H1 (cell line): ENCODE results near the gene PCDHB6. TPM values are rescaled to one million over a fixed set of nuclear protein-coding genes. Genes with fewer than 3 reads are reported as not detected.
"Not testable (repeated sequence)": the region's sequence is repeated elsewhere in the genome, so short reads cannot be mapped to it uniquely, and the experiment has no call there.

Source experiments
- CTCF ChIA-PET: fragments of 300-600 bp; sonication (Branson Sonifier 250); formaldehyde crosslinking; loops from one replicate; lab custom pipeline; 2021; ENCODE audit not compliant: partially characterized antibody; lab: Charles Lee
- POLR2A ChIA-PET: fragments of 300-600 bp; sonication (Branson Sonifier 250); formaldehyde crosslinking; loops from one replicate; lab custom pipeline; 2021; ENCODE audit warnings: inconsistent platforms; ENCODE audit not compliant: partially characterized antibody; lab: Charles Lee
- DNase-seq, 2 experiments: peaks; one replicate each; pipeline versions ENCODE4 v3.0.0 to v3.0.0-alpha.2; 2010 to 2022; ENCODE audit warnings: low spot score in 2 of 2, low read depth in 1 of 2, mixed read lengths in 1 of 2
- FAIRE-seq: peaks from 2 replicates; lab custom pipeline; 2011; peaks lifted over from hg19 to GRCh38; lab: Jason Lieb, UNC
- H2AFZ ChIP-seq: 2 replicates; pipeline ENCODE4 v1.8.1; 2012; ENCODE audit warnings: low read length, inconsistent platforms
- H2AK5ac ChIP-seq: 2 replicates; pipeline ENCODE4 v1.6.1; 2013; ENCODE audit warnings: low read depth, low read length
- H2BK120ac ChIP-seq: replicated peaks from 2 replicates; pipeline ENCODE3; 2013; ENCODE audit warnings: low read depth, low read length, inconsistent platforms
- H2BK12ac ChIP-seq: 2 replicates; pipeline ENCODE4 v1.6.1; 2013; ENCODE audit warnings: low read depth, low read length
- H2BK15ac ChIP-seq: 2 replicates; pipeline ENCODE4 v1.6.1; 2013; ENCODE audit warnings: low read length
- H2BK20ac ChIP-seq: 2 replicates; pipeline ENCODE4 v1.6.1; 2013; ENCODE audit warnings: low read length
- H2BK5ac ChIP-seq: 2 replicates; pipeline ENCODE4 v1.6.1; 2013; ENCODE audit warnings: low read depth, low read length
- H3K14ac ChIP-seq: 2 replicates; pipeline ENCODE4 v1.6.1; 2013; ENCODE audit warnings: inconsistent platforms; ENCODE audit not compliant: insufficient read length
- H3K18ac ChIP-seq: 2 replicates; pipeline ENCODE4 v1.6.1; 2013; ENCODE audit warnings: low read length; ENCODE audit errors: extremely low read depth
- H3K23ac ChIP-seq: 2 replicates; pipeline ENCODE4 v1.6.1; 2013; ENCODE audit warnings: inconsistent platforms; ENCODE audit not compliant: insufficient read length
- H3K23me2 ChIP-seq: 2 replicates; pipeline ENCODE4 v1.6.1; 2013; ENCODE audit warnings: low read depth, low read length
- H3K27ac ChIP-seq: 2 replicates; pipeline ENCODE4 v1.6.1; 2011; ENCODE audit warnings: low read depth, low read length, inconsistent platforms
- H3K27me3 ChIP-seq, 4 experiments: replicated peaks in 1 of 4; 1 replicate in 1 of 4; 2 replicates in 3 of 4; pipeline versions ENCODE4 v1.6.1 to v1.8.1; 2011 to 2013; ENCODE audit warnings: low read length in 3 of 4, mild to moderate bottlenecking in 3 of 4, inconsistent platforms in 2 of 4, mixed read lengths in 2 of 4, moderate library complexity in 1 of 4; ENCODE audit not compliant: control insufficient read depth in 3 of 4, insufficient read depth in 3 of 4; ENCODE audit errors: extremely low read depth in 1 of 4
- H3K36me3 ChIP-seq, 4 experiments: 2 replicates each; pipeline versions ENCODE4 v1.6.1 to v1.8.1; 2011 to 2013; ENCODE audit warnings: mild to moderate bottlenecking in 4 of 4, low read length in 3 of 4, moderate library complexity in 2 of 4, control low read depth in 1 of 4, inconsistent platforms in 1 of 4; ENCODE audit not compliant: insufficient read depth in 4 of 4, control insufficient read depth in 2 of 4
- H3K4ac ChIP-seq: replicated peaks from 2 replicates; pipeline ENCODE3; 2013; ENCODE audit warnings: low read length, low read depth, mixed read lengths, inconsistent platforms; ENCODE audit not compliant: insufficient read length
- H3K4me1 ChIP-seq, 4 experiments: replicated peaks in 1 of 4; 1 replicate in 1 of 4; 2 replicates in 3 of 4; pipeline versions ENCODE4 v1.6.1 to v1.8.1; 2011 to 2013; ENCODE audit warnings: low read length in 3 of 4, inconsistent platforms in 2 of 4, mixed read lengths in 1 of 4; ENCODE audit not compliant: insufficient read depth in 4 of 4, control insufficient read depth in 3 of 4
- H3K4me2 ChIP-seq, 2 experiments: 2 replicates each; pipeline versions ENCODE4 v1.6.1 to v1.8.1; 2011 to 2013; ENCODE audit warnings: low read depth in 2 of 2, low read length in 2 of 2, control low read depth in 1 of 2, inconsistent platforms in 1 of 2, mild to moderate bottlenecking in 1 of 2; ENCODE audit not compliant: insufficient read depth in 1 of 2
- H3K4me3 ChIP-seq, 4 experiments: fragments of 200-600, 300-600 bp in 1 of 4; sonication (generic), shearing (Covaris generic), sonication (Bioruptor Twin) in 1 of 4; 2 replicates each; pipeline versions ENCODE4 v1.5.1 to v1.8.1; 2011 to 2016; ENCODE audit warnings: low read length in 4 of 4, low read depth in 3 of 4, control low read depth in 2 of 4, inconsistent platforms in 2 of 4, mild to moderate bottlenecking in 2 of 4, mixed read lengths in 1 of 4, moderate library complexity in 1 of 4; ENCODE audit not compliant: insufficient read depth in 2 of 4; ENCODE audit errors: extremely low read depth in 1 of 4
- H3K56ac ChIP-seq: replicated peaks from 2 replicates; pipeline ENCODE3; 2013; ENCODE audit warnings: low read depth, mild to moderate bottlenecking, mixed read lengths, low read length, inconsistent platforms; ENCODE audit not compliant: insufficient read length
- H3K79me1 ChIP-seq: 2 replicates; pipeline ENCODE4 v1.6.1; 2013; ENCODE audit warnings: low read depth, low read length, control low read depth
- H3K79me2 ChIP-seq, 2 experiments: 2 replicates each; pipeline versions ENCODE4 v1.6.1 to v1.8.1; 2012 to 2013; ENCODE audit warnings: low read length in 2 of 2, mild to moderate bottlenecking in 2 of 2, inconsistent platforms in 1 of 2; ENCODE audit not compliant: insufficient read depth in 2 of 2, control insufficient read depth in 1 of 2
- H3K9ac ChIP-seq, 4 experiments: replicated peaks in 1 of 4; 1 replicate in 1 of 4; 2 replicates in 3 of 4; pipeline versions ENCODE4 v1.6.1 to v1.8.1; 2011 to 2013; ENCODE audit warnings: low read depth in 3 of 4, low read length in 3 of 4, control low read depth in 2 of 4, mild to moderate bottlenecking in 2 of 4, moderate library complexity in 2 of 4, inconsistent platforms in 1 of 4; ENCODE audit errors: extremely low read depth in 1 of 4
- H3K9me3 ChIP-seq, 2 experiments: 2 replicates each; pipeline versions ENCODE4 v1.6.1 to v1.8.1; 2012 to 2013; ENCODE audit warnings: mild to moderate bottlenecking in 2 of 2, moderate library complexity in 2 of 2, control low read depth in 1 of 2, inconsistent platforms in 1 of 2, low read depth in 1 of 2, low read length in 1 of 2, mixed read lengths in 1 of 2; ENCODE audit not compliant: insufficient read depth in 2 of 2
- H4K20me1 ChIP-seq, 2 experiments: replicated peaks in 1 of 2; 2 replicates each; pipeline versions ENCODE3 to v1.8.1; 2011 to 2013; ENCODE audit warnings: inconsistent platforms in 2 of 2, low read length in 2 of 2, mild to moderate bottlenecking in 1 of 2; ENCODE audit not compliant: insufficient read depth in 2 of 2, control insufficient read depth in 1 of 2
- H4K5ac ChIP-seq: 2 replicates; pipeline ENCODE4 v1.6.1; 2013; ENCODE audit warnings: low read length, low read depth, mixed read lengths, inconsistent platforms; ENCODE audit not compliant: insufficient read length
- H4K8ac ChIP-seq: 2 replicates; pipeline ENCODE4 v1.8.0; 2013; ENCODE audit warnings: mild to moderate bottlenecking, moderate library complexity, low read length, inconsistent platforms; ENCODE audit not compliant: insufficient read depth; ENCODE audit errors: extremely low read depth
- H4K91ac ChIP-seq: replicated peaks from 2 replicates; pipeline ENCODE3; 2013; ENCODE audit warnings: low read length, mixed read lengths, inconsistent platforms; ENCODE audit not compliant: insufficient read length
- WGBS, 2 experiments: shearing (Covaris generic) in 1 of 2; methylation state at CpG; one replicate each; pipeline versions ENCODE4 v1.1.6 to v1.1.7; 2013 to 2015; ENCODE audit warnings: low lambda C conversion rate in 2 of 2, mixed read lengths in 2 of 2, inconsistent platforms in 1 of 2, low coverage in 1 of 2, missing lambda C conversion rate in 1 of 2; ENCODE audit not compliant: insufficient replicate concordance in 2 of 2, insufficient coverage in 1 of 2, insufficient read length in 1 of 2; ENCODE audit errors: extremely low coverage in 1 of 2, missing lambda C conversion rate in 1 of 2; 5-methylcytosine and 5-hydroxymethylcytosine counted together
- polyA plus RNA-seq, 7 experiments: library from polyadenylated mRNA; depleted of rRNA in 3 of 7; stranded (reverse) in 5 of 7; unstranded in 2 of 7; fragments of >200 nt in 5 of 7; fragments of 200-250 nt in 2 of 7; gene quantifications; 1 replicate in 5 of 7; 2 replicates in 1 of 7; 4 replicates in 1 of 7; pipeline versions ENCODE4 v1.2.1 to v1.2.3, GENCODE V29; 2011 to 2013; ENCODE audit warnings: missing spikeins in 2 of 7, mixed read lengths in 2 of 7
- total RNA-seq: library from RNA; stranded (reverse); fragmentation: NEBNext Ultra II Directional; extraction: Animal tissue kit (Norgen Biotek cat#: 25700); gene quantifications from 2 replicates; pipeline ENCODE4 v1.2.1, GENCODE V29; 2021

The PCDHB6 gene
- total and polyA plus RNA-seq, 2 of the 8 experiments (the other 6 are each of a cell fraction or from before 2014, with no cell fraction given) = 0.28 to 0.29 TPM

GRCh38 chr5:141102070-141102469, 47.8 kb upstream of the PCDHB6 start:
- H3K79me1 ChIP-seq, H2AK5ac ChIP-seq, H4K8ac ChIP-seq, CTCF ChIA-PET, H3K79me2 ChIP-seq, H3K4me1 ChIP-seq, H3K4ac ChIP-seq, H3K9ac ChIP-seq, H3K9me3 ChIP-seq, H2BK5ac ChIP-seq, H4K5ac ChIP-seq, H2BK120ac ChIP-seq, H3K23me2 ChIP-seq, H3K18ac ChIP-seq, POLR2A ChIA-PET, H4K91ac ChIP-seq, H2BK20ac ChIP-seq, H3K56ac ChIP-seq, H3K27me3 ChIP-seq, H2BK15ac ChIP-seq, H2AFZ ChIP-seq, FAIRE-seq, H3K23ac ChIP-seq, H2BK12ac ChIP-seq, H3K4me2 ChIP-seq, H3K14ac ChIP-seq, DNase-seq, H3K27ac ChIP-seq, H3K4me3 ChIP-seq, H4K20me1 ChIP-seq: not testable (repeated sequence)
- WGBS, 2 experiments = 94% methylated on average over 28 of the region's 39 CpGs; no CpG with 5 or more reads in 1 of the 2 experiments
- peaks cover 0 to 15% (median 3%) of the 10 kb centered on the region in 4 experiments; a peak in 3 of 8 replicates for H3K36me3 ChIP-seq

- H3K56ac ChIP-seq, H3K4me1 ChIP-seq, H2BK20ac ChIP-seq, H2BK120ac ChIP-seq, H3K79me1 ChIP-seq, H3K27ac ChIP-seq, H3K9me3 ChIP-seq, H4K8ac ChIP-seq, H2BK5ac ChIP-seq, H2AK5ac ChIP-seq, POLR2A ChIA-PET, H2AFZ ChIP-seq, H2BK15ac ChIP-seq, DNase-seq, H4K20me1 ChIP-seq, H3K79me2 ChIP-seq, H3K14ac ChIP-seq, H3K18ac ChIP-seq, H4K91ac ChIP-seq, H3K9ac ChIP-seq, H3K4me3 ChIP-seq, H3K4ac ChIP-seq, H3K23ac ChIP-seq, H2BK12ac ChIP-seq, H3K23me2 ChIP-seq, FAIRE-seq, H4K5ac ChIP-seq, H3K27me3 ChIP-seq, H3K4me2 ChIP-seq: not testable (repeated sequence)
- WGBS, 2 experiments = 93% methylated on average over 11 of the region's 38 CpGs; no CpG with 5 or more reads in 1 of the 2 experiments
- H3K36me3 ChIP-seq = peaks cover 0 to 15% (median 3%) of the 10 kb centered on the region in 4 experiments; a peak in 3 of 8 replicates
- CTCF ChIA-PET = interaction anchor here (0.9 to 1.1 kb wide), 2 partner anchors 8 to 33 kb away, joined by 3 to 4 read pairs; partner anchors contain the start of gene PCDHB2
These were observed 47.4 kb upstream of the PCDHB6 start for GRCh38 chr5:141102471-141102870.
